D721Med (cell line): ENCODE data around the gene ID2.

Experiments used
- DNase-seq: peaks from one replicate; pipeline ENCODE4 v3.0.0; 2011; ENCODE audit warnings: low spot score; ENCODE audit not compliant: insufficient read length
- FAIRE-seq: peaks from 2 replicates; lab custom pipeline; 2011; peaks lifted over from hg19 to GRCh38; lab: Jason Lieb, UNC
- TF ChIP-seq, protein P1 (sequence below): IDR thresholded peaks from 2 replicates; pipeline ENCODE4 v1.5.1; 2012; ENCODE audit warnings: mild to moderate bottlenecking, control low read depth; ENCODE audit not compliant: insufficient read depth; ENCODE audit errors: missing control alignments

ID2 gene

DNA sequence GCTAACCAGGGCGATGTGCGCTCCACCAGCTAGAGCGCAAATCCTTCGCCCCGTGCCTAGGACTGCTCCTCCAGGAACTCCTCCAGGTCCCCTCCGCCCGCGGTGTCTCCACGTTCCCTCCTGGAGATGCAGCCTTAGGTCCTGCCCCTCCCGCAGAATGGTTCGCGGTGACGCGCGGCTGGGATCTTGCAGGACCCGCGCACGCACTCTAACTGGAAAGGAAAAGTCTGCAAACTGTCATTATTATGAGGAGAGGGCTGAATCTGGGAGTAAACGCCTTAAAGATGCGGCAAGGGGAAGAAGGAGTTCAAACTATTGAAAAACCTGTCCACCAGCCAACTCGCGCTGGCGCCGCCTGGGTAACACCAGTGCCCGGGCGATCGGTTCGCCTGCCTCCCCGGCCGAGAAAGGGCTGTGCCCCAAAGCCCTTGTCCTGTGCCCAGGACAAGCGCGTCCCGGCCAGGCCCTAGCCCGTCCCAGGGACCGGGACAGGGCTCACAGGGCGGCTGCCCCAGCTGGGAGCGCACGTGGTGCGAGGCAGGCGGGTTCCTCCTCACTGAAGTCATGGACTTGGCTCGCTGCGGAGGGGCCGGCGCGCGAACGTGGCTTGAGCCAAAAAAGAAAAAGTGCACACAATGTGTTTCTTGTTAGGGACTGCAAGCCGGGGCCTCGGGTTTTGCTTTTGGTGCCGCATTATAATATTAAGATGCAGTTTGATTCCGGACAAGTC is 5.5 kb upstream of the ID2 start:
- no peak for DNase-seq

DNA sequence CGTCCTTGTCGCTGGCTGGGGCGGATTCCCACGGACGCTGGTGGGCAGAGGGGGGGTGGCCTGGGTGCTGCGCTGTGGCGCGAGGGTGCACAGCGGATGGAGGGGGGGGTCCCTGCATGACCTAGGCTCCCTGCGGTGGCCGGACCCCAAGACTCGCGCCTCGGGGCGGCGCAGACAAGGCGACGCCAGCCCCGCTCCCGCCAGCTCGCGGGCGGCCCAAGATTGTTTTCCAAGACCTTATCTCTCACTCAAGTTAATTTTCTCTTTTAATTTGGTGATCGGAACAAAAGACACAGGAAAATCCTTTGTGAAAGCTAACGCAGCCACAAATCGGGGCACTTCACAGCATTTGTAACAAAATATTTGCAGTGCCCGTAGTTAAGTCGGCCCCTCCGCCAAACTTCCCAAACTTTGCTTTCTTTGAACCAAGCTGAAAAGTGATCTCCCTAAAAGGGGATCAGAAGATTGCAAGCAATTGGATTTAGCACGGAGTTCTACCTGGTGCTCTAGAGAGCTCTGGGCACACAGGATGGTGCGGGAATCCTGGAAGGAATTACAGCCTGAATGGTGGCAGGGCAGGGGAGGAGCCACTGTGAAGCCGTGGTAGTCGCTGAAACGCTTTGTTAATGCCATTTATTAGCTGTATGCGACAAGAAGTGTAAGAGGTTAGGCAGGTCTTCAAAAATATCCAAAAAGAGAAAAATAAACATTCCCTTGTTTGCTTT is 4.8 kb upstream of the ID2 start:
- FAIRE-seq: no peak
- no peak for DNase-seq
- TF ChIP-seq, protein P1, sequence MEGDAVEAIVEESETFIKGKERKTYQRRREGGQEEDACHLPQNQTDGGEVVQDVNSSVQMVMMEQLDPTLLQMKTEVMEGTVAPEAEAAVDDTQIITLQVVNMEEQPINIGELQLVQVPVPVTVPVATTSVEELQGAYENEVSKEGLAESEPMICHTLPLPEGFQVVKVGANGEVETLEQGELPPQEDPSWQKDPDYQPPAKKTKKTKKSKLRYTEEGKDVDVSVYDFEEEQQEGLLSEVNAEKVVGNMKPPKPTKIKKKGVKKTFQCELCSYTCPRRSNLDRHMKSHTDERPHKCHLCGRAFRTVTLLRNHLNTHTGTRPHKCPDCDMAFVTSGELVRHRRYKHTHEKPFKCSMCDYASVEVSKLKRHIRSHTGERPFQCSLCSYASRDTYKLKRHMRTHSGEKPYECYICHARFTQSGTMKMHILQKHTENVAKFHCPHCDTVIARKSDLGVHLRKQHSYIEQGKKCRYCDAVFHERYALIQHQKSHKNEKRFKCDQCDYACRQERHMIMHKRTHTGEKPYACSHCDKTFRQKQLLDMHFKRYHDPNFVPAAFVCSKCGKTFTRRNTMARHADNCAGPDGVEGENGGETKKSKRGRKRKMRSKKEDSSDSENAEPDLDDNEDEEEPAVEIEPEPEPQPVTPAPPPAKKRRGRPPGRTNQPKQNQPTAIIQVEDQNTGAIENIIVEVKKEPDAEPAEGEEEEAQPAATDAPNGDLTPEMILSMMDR: no peak

More for the DNA sequence above, 5.5 kb upstream of the ID2 start:
- no peak for FAIRE-seq
- TF ChIP-seq, protein P1: no peak

DNA sequence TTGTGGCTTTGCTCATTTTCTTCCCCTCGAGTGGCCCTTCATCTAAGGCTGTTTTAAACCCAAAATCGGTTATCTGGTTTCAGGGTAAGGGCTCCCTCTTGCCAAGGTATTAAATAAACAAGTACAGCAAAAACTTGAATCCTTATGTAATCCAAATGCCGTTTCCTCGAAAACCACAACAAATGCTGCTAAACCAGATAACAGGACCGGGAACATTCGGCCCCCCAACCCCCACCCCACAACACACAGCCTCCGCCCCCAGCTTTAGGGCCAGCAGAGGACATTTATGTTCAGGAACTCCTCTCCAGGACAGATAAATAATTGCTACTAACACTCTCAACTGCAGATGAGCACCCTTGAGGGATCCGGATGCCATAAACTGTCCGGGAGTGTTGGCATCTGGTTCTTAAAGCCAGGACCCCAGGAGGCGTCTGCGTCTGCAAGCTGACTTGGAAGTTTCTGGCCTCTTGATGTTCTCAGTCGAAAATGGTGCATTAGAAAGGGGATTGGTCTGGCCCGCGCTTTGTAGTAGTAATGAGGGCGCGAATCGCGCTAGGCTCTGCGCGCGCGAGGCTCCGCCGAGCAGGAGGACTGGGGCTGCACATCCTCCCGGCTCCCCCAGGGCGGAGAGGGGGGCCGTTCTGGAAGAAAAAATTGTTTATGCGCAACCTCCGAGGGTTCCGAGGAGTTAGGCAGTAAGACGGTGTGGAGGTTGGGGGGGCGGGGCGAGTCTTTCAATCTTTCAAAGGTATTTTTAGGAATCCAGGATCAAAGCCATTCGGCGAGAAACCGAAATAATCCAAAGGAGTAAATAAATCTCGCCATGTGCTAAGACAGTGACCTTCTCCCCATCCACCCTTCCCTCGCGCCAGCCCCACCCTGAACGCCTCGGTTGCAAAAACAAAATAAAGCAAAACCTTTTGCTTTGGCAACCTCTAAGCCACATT is 3.9 kb upstream of the ID2 start:
- TF ChIP-seq, protein P1: no peak
- FAIRE-seq (no peak), DNase-seq (no peak)

DNA sequence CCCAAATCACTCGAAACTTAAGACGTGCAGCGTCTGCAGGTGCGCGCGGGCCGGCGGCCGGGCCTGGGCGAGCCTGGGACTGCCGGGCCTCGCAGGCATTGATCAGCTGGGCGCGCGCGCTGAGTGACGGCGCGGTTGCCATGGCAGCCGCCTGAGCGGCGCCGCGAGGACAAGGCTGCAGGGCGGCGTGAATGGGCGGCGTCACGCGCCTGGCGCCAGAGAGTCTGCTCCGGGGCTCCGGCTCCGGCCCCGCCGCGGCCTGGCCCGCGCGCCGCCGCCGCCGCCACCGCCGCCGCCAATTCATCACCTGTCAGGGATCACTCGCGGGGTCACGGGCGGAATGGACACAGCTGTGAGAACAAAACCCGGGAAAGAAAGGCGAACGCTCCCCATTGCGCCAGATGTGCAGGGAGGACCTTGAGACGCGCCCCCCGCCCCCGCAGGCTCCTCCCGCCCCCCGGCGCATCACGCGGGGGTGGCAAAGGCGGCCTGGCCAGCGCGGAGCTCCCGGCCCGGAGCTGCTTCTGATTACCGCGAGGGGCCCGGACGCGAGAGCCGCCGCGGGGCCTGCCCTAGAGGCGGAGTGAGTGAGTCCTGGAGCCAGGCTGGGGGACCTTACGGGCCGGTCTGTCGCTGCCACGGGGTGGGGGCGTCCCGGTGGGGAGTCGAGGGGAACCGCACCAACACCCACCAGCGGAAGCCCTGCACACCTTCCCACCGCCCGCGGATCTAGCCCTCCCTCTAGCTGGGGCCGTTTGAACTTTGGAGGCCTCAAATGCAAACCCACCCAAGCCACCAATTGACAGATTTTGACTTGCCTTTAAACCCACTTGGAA is 2.9 kb upstream of the ID2 start:
- TF ChIP-seq, protein P1: no peak
- DNase-seq (no peak), FAIRE-seq (no peak)

DNA sequence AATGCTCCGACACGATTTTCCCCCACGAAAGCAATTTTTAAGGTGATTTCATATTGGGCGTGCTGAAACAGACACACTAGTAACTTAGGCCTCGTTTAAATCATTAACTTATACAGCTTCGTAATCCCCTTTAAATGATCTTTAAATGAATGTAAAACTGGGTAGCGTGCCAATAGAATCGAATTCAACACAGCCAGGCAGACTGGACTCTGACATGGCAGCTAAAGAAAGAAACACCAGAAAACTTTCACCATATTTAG is 2.4 kb upstream of the ID2 start:
- DNase-seq (no peak), FAIRE-seq (no peak)

More for the DNA sequence above, 2.4 kb upstream of the ID2 start:
- TF ChIP-seq, protein P1: no peak
